IMR-90 (cell line): ENCODE results near the gene QKI. TPM values are rescaled to one million over a fixed set of nuclear protein-coding genes. Genes with fewer than 3 reads are reported as not detected.
A peak's percentile ranks its signal among the peaks of the same experiment; 100 is the strongest.

Experiments
- ATAC-seq: fragments of 200-7000 bp; cut with Tn5 transposase; 2 replicates; pipeline ENCODE4 v1.9.1; 2020; ENCODE audit warnings: low read depth, mild to moderate bottlenecking, moderate library complexity
- BruUV-seq: library from RNA; stranded (reverse); fragments of 400-500 nt; replicated peaks from 2 replicates; lab custom pipeline; 2021; lab: Mats Ljungman, UMichigan
- CTCF ChIA-PET: fragments of 300-600 bp; formaldehyde crosslinking; extraction: SDS; loops from one replicate; lab custom pipeline; 2021; ENCODE audit warnings: antibody characterized with exemption; lab: Yijun Ruan, JAX
- POLR2A ChIA-PET: fragments of 300-600 bp; sonication (Branson Sonifier 250); formaldehyde crosslinking; loops from one replicate; lab custom pipeline; 2022; ENCODE audit warnings: antibody characterized with exemption; ENCODE audit not compliant: unreplicated experiment; lab: Charles Lee
- DNase-seq: peaks from one replicate; pipeline ENCODE4 v3.0.0; 2013
- H2AFZ ChIP-seq: replicated peaks from 2 replicates; pipeline ENCODE3; 2013; ENCODE audit warnings: low read length, mild to moderate bottlenecking; ENCODE audit not compliant: poor library complexity
- H2AK5ac ChIP-seq: 2 replicates; pipeline ENCODE4 v1.6.1; 2013; ENCODE audit warnings: low read depth, low read length, inconsistent platforms
- H2AK9ac ChIP-seq: replicated peaks from 2 replicates; pipeline ENCODE3; 2013; ENCODE audit warnings: mild to moderate bottlenecking, low read depth, low read length, moderate library complexity; ENCODE audit not compliant: poor library complexity
- H2BK120ac ChIP-seq: 2 replicates; pipeline ENCODE4 v1.6.1; 2013; ENCODE audit warnings: low read depth, low read length, inconsistent platforms
- H2BK15ac ChIP-seq: 3 replicates; pipeline ENCODE4 v1.6.1; 2013; ENCODE audit warnings: low read depth, low read length, inconsistent platforms
- H2BK20ac ChIP-seq: 2 replicates; pipeline ENCODE4 v1.6.1; 2013; ENCODE audit warnings: low read depth, mild to moderate bottlenecking, inconsistent platforms, low read length, moderate library complexity
- H2BK5ac ChIP-seq: 2 replicates; pipeline ENCODE4 v1.6.1; 2013; ENCODE audit warnings: mild to moderate bottlenecking, low read depth, low read length, inconsistent platforms; ENCODE audit not compliant: poor library complexity, severe bottlenecking
- H3K14ac ChIP-seq: replicated peaks from 2 replicates; pipeline ENCODE4 v1.6.1; 2013; ENCODE audit warnings: low read depth, low read length, inconsistent platforms
- H3K18ac ChIP-seq: 2 replicates; pipeline ENCODE4 v1.6.1; 2013; ENCODE audit warnings: low read depth, low read length, control low read depth
- H3K23ac ChIP-seq: 2 replicates; pipeline ENCODE4 v1.6.1; 2013; ENCODE audit warnings: low read depth, low read length, inconsistent platforms
- H3K27ac ChIP-seq: 2 replicates; pipeline ENCODE4 v1.5.1; 2013; ENCODE audit warnings: mild to moderate bottlenecking, control low read depth, low read length; ENCODE audit not compliant: insufficient read depth
- H3K27me3 ChIP-seq: 2 replicates; pipeline ENCODE4 v1.6.1; 2013; ENCODE audit warnings: low read length; ENCODE audit not compliant: control insufficient read depth, insufficient read depth
- H3K36me3 ChIP-seq: 2 replicates; pipeline ENCODE4 v1.6.1; 2013; ENCODE audit warnings: low read length, mixed read lengths; ENCODE audit not compliant: control insufficient read depth, insufficient read depth
- H3K4ac ChIP-seq: 2 replicates; pipeline ENCODE4 v1.6.1; 2013; ENCODE audit warnings: low read depth, low read length, inconsistent platforms
- H3K4me1 ChIP-seq: 2 replicates; pipeline ENCODE4 v1.6.1; 2013; ENCODE audit warnings: low read length, mixed read lengths; ENCODE audit not compliant: control insufficient read depth, insufficient read depth
- H3K4me2 ChIP-seq: 2 replicates; pipeline ENCODE4 v1.6.1; 2013; ENCODE audit warnings: low read depth, mild to moderate bottlenecking, control low read depth, low read length, moderate library complexity
- H3K4me3 ChIP-seq: 2 replicates; pipeline ENCODE4 v1.5.1; 2013; ENCODE audit warnings: low read depth, mild to moderate bottlenecking, control low read depth, low read length, moderate library complexity; ENCODE audit not compliant: insufficient read depth
- H3K56ac ChIP-seq: 2 replicates; pipeline ENCODE4 v1.6.1; 2013; ENCODE audit warnings: low read length, inconsistent platforms; ENCODE audit not compliant: insufficient read depth; ENCODE audit errors: extremely low read depth
- H3K79me1 ChIP-seq, 2 experiments: 2 replicates each; pipeline ENCODE4 v1.6.1; 2013; ENCODE audit warnings: low read length in 2 of 2, inconsistent platforms in 1 of 2, low read depth in 1 of 2
- H3K9ac ChIP-seq: 2 replicates; pipeline ENCODE4 v1.6.1; 2013; ENCODE audit warnings: low read depth, low read length, control low read depth
- H3K9me1 ChIP-seq: 2 replicates; pipeline ENCODE4 v1.6.1; 2013; ENCODE audit warnings: low read length, inconsistent platforms; ENCODE audit not compliant: insufficient read depth
- H3K9me3 ChIP-seq: 2 replicates; pipeline ENCODE4 v1.6.1; 2013; ENCODE audit warnings: low read length; ENCODE audit not compliant: control insufficient read depth, insufficient read depth
- H4K20me1 ChIP-seq: 2 replicates; pipeline ENCODE4 v1.6.1; 2013; ENCODE audit warnings: low read length, inconsistent platforms; ENCODE audit not compliant: insufficient read depth
- H4K5ac ChIP-seq: 2 replicates; pipeline ENCODE4 v1.6.1; 2013; ENCODE audit warnings: mild to moderate bottlenecking, low read depth, low read length, control low read depth
- H4K8ac ChIP-seq, 2 experiments: 2 replicates each; pipeline ENCODE4 v1.6.1; 2013; ENCODE audit warnings: low read depth in 2 of 2, low read length in 2 of 2, control low read depth in 1 of 2, inconsistent platforms in 1 of 2
- H4K91ac ChIP-seq: 2 replicates; pipeline ENCODE4 v1.6.1; 2013; ENCODE audit warnings: low read depth, low read length, inconsistent platforms; ENCODE audit not compliant: insufficient read depth
- BHLHE40 ChIP-seq: fragments of 150-350 bp; IDR thresholded peaks from 2 replicates; pipeline ENCODE4 v1.6.1; 2016; ENCODE audit warnings: mild to moderate bottlenecking, low read depth, low read length
- CHD1 ChIP-seq: IDR thresholded peaks from 2 replicates; pipeline ENCODE4 v1.6.1; 2012; ENCODE audit warnings: low read depth, low read length, improper control_type of control experiment
- CTCF ChIP-seq: conservative IDR thresholded peaks from 2 replicates; pipeline ENCODE4 v1.5.1; 2012; ENCODE audit warnings: mild to moderate bottlenecking, low read depth, low read length, improper control_type of control experiment
- ELK1 ChIP-seq: fragments of 150-350 bp; IDR thresholded peaks from 2 replicates; pipeline ENCODE4 v1.6.1; 2016; ENCODE audit warnings: low read depth, mild to moderate bottlenecking, low read length, moderate library complexity, borderline replicate concordance
- FOS ChIP-seq: fragments of 150-350 bp; IDR thresholded peaks from 2 replicates; pipeline ENCODE4 v1.6.1; 2016; ENCODE audit warnings: low read depth, low read length
- MAFK ChIP-seq: IDR thresholded peaks from 2 replicates; pipeline ENCODE4 v1.6.1; 2012; ENCODE audit warnings: low read depth, low read length, improper control_type of control experiment
- MAZ ChIP-seq: IDR thresholded peaks from 2 replicates; pipeline ENCODE4 v1.6.1; 2012; ENCODE audit warnings: low read depth, mild to moderate bottlenecking, low read length, improper control_type of control experiment, moderate library complexity, borderline replicate concordance
- MXI1 ChIP-seq: IDR thresholded peaks from 2 replicates; pipeline ENCODE4 v1.6.1; 2012; ENCODE audit warnings: low read depth, mild to moderate bottlenecking, low read length, moderate library complexity, borderline replicate concordance
- NFE2L2 ChIP-seq: fragments of 150-350 bp; IDR thresholded peaks from 2 replicates; pipeline ENCODE4 v1.6.1; 2016; ENCODE audit warnings: low read depth, mild to moderate bottlenecking, low read length
- RCOR1 ChIP-seq: IDR thresholded peaks from 2 replicates; pipeline ENCODE4 v1.6.1; 2012; ENCODE audit warnings: mild to moderate bottlenecking, low read length, improper control_type of control experiment; ENCODE audit not compliant: insufficient replicate concordance
- RFX5 ChIP-seq: IDR thresholded peaks from 2 replicates; pipeline ENCODE4 v1.8.0; 2012; ENCODE audit warnings: low read depth, mild to moderate bottlenecking, low read length, moderate library complexity
- SMC3 ChIP-seq: fragments of 150-350 bp; IDR thresholded peaks from 2 replicates; pipeline ENCODE4 v1.6.1; 2016; ENCODE audit warnings: low read depth, mild to moderate bottlenecking, antibody characterized with exemption, low read length, moderate library complexity
- USF2 ChIP-seq: fragments of 150-350 bp; IDR thresholded peaks from 2 replicates; pipeline ENCODE4 v1.6.1; 2017; ENCODE audit warnings: mild to moderate bottlenecking, antibody characterized with exemption, low read length, low read depth
- WGBS, 2 experiments: methylation state at CpG; one replicate each; pipeline versions ENCODE4 v1.1.5 to v1.1.7; 2013; ENCODE audit warnings: missing lambda C conversion rate in 2 of 2; ENCODE audit not compliant: insufficient read length in 1 of 2; ENCODE audit errors: extremely low coverage in 2 of 2; 5-methylcytosine and 5-hydroxymethylcytosine counted together
- dilution Hi-C: fragments of 300-500 bp; cut with HindIII; formaldehyde crosslinking; loops from one replicate; pipeline ENCODE4 v1.14.3; 2018; ENCODE audit warnings: low sequenced_read_pairs; ENCODE audit not compliant: unreplicated experiment
- in situ Hi-C: fragments of 300-500 bp; cut with MboI; formaldehyde crosslinking; loops from 3 replicates; pipeline ENCODE4 v1.14.3; 2019; ENCODE audit warnings: low sequenced_read_pairs, inconsistent platforms, mixed read lengths
- intact Hi-C: fragments of 100-400 bp; cut with micrococcal nuclease; formaldehyde crosslinking; loops from 2 replicates; pipeline ENCODE4 v1.10.0; 2022
- polyA plus RNA-seq, 3 experiments: library from polyadenylated mRNA; depleted of rRNA; stranded (reverse); fragments of >200 nt; gene quantifications; 2 replicates each; pipeline ENCODE4 v1.2.3, GENCODE V29; 2012; ENCODE audit warnings: low replicate concordance in 1 of 3
- total RNA-seq: library from RNA; depleted of rRNA; stranded (reverse); fragments of >200 nt; gene quantifications from 2 replicates; pipeline ENCODE4 v1.2.3, GENCODE V29; 2012

QKI gene
- total and polyA plus RNA-seq, 2 of the 4 experiments (the other 2 are of a cell fraction): 112 to 232 TPM

- Histone ChIP-seq H2BK120ac (peak overlapping the region; percentile 81), H3K9me1 (no peaks in the 10 kb centered on the region), H4K5ac (peak overlapping the region; percentile 27; the same call in 1 of the 2 replicates), H3K27ac (peak overlapping the region; percentile 78), H3K56ac (peak overlapping the region; percentile 87), H3K9me3 (no peaks in the 10 kb centered on the region), H2BK15ac (no peak overlapping the region), H3K9ac (peak overlapping the region; percentile 71), H3K4me3 (peak overlapping the region; percentile 100), H3K14ac (peak overlapping the region; percentile 93), H3K4ac (peak overlapping the region; percentile 86), H2AFZ (peak overlapping the region; percentile 98), H3K18ac (peak overlapping the region; percentile 61), H2BK5ac (peak overlapping the region; percentile 93), H2BK20ac (no peak overlapping the region), H3K4me1 (peaks cover 2% of the 10 kb centered on the region; the same call in 1 of the 2 replicates), H3K79me1 (no peaks in the 10 kb centered on the region), H4K8ac (peak overlapping the region; percentile 19 to 88; a peak in 3 of 4 replicates), H3K27me3 (no peaks in the 10 kb centered on the region), H2AK5ac (no peak overlapping the region), H4K20me1 (peaks cover 10% of the 10 kb centered on the region), H2AK9ac (peak overlapping the region; percentile 88), H3K4me2 (peak overlapping the region; percentile 96), H3K23ac (peak overlapping the region; percentile 66), H4K91ac (peak overlapping the region; percentile 73), H3K36me3 (no peaks in the 10 kb centered on the region)
- peak; percentile 79 for ATAC-seq
- DNase-seq: peak; percentile 90
- BruUV-seq: no TSS peak
- CTCF ChIA-PET: no interaction called here
- intact Hi-C loops: loop anchor here (2.0 to 10.0 kb wide), 4 partner anchors 449 to 1831 kb away; no protein-coding TSS in a partner anchor
- dilution Hi-C loops: no loop called here
- WGBS, 2 experiments: 0% methylated on average over 20 of the region's 109 CpGs; no CpG with 5 or more reads in 1 of the 2 experiments
- in situ Hi-C loops: loop anchor here (25.0 kb wide), 1 partner anchor 2001 kb away; no protein-coding TSS in a partner anchor
- POLR2A ChIA-PET: no interaction called here
- TF ChIP-seq ELK1: no peak
- peak; percentile 21; the same call in 1 of the 2 replicates for TF ChIP-seq FOS
- no peak for TF ChIP-seq CHD1
- TF ChIP-seq MXI1: peak; percentile 27
- peak; percentile 98 for TF ChIP-seq USF2
- TF ChIP-seq NFE2L2: no peak
- no peak for TF ChIP-seq RFX5
- TF ChIP-seq BHLHE40: peak; percentile 45
- no peak for TF ChIP-seq MAFK
- peak; percentile 92; the same call in 1 of the 2 replicates for TF ChIP-seq MAZ
- TF ChIP-seq RCOR1: no peak
- TF ChIP-seq CTCF: no peak
- TF ChIP-seq SMC3: no peak
These were observed 987 bp upstream of the QKI start for GRCh38 chr6:163413345-163414116.
